HCEC 1CT (cell line): Measurements from ENCODE around the gene MYO1D.
"Not testable (repeated sequence)": the region's sequence is repeated elsewhere in the genome, so short reads cannot be mapped to it uniquely, and the experiment has no call there.

Source experiments
- DNase-seq: peaks from one replicate; pipeline ENCODE4 v3.0.0-alpha.2; 2017

MYO1D gene

GRCh38 chr17:32483451-32484019 is 393.4 kb downstream of the MYO1D start:
- peak; percentile 64 for DNase-seq

- no peak for DNase-seq
Measured at GRCh38 chr17:32482568-32483320, 394.2 kb downstream of the MYO1D start.

DNA sequence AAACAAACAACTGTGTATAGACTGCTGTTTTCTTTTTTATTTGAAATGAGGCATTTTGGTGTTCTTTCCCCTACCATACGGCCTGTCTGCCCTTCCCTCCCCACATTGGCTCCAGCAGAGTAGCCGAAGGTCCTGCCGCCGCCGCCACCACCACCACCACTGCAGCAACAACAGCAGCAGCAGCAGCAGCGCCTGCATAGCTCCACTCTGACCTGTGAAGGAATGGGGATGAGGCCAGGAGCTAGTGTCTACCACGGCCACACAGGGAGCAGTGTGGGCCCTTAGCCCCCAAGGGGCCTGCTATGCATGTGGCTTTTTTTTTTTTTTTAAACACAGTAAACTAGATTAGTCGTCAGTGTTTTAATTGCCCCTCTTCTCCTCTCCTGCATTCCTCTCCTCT is 395.7 kb downstream of the MYO1D start:
- DNase-seq, result no peak

- DNase-seq, result no peak
Measured at GRCh38 chr17:32479074-32479617, 397.8 kb downstream of the MYO1D start.

GRCh38 chr17:32477220-32477619 is 399.7 kb downstream of the MYO1D start:
- no peak for DNase-seq

DNA sequence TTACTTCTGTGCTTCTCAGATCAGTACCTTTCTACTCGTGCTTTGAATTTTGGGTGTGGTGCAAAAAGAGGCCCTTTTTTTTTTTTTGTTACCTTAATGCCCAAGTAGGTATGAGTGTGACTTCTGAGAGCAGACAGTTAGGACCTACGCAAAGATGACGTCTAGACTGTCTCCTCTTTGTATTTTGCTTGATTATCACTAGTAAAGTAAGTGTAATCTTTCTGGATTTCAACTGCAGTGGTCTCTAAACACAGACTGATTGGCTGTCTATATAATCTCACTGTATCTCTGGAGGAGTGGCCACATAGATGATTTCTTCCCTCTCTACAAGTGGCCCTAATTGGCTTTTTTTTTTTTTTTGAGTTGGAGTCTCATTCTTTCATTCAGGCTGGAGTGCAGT is 401.7 kb downstream of the MYO1D start:
- no peak for DNase-seq

DNA sequence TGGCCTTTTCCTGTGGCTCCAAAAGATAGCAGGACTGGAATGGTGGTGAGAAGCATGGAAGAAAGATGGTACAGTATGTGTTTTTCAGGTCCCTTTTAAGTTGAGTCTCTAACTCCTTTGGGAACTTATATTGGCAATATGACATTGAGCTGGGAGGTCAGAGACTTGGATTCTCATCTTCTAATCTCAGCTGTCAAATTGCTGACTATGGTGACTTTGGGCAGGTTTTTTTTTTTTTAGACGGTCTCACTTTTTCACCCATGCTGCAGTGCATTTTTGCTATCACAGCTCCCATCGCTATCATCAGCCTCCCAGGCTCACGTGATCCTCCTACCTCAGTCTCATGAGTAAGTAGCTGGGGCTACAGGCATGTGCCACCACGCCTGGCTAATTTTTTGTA is 405.3 kb downstream of the MYO1D start:
- DNase-seq, result no peak

DNA sequence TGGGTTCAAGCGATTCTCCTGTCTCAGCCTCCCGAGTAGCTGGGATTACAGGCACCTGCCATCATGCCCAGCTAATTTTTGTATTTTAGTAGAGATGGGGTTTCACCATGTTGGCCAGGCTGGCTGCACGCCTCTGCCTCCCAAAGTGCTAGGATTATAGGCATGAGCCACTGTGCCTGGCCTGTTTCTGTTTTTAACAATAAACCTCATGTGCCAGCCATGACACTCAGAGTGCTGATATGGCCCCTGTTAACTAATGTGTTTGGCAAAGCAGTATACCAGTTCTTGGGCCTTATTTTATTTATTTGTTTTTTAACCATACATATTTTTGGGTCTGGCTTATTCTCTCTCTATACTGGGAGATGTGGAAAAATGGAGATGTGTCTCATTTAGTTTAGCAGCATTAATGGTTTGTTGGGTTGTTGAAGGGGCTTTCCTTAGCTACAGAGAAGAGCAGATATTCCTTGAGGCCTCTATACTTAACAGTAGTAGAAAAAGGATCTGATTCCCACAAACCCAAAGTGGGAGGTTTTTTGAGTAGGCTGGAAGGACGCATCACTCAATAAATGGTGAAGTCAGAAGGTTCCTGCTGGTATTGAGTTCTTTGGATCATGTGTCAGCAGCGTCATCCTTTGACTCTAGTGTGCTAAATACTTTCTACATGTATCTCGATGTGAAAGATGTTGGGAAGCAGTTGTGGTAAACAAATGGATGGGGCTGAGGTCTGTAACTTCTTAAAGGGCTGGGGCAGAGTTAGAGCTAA is 406.3 kb downstream of the MYO1D start:
- DNase-seq, result no peak

- DNase-seq, result no peak
Measured at GRCh38 chr17:32467949-32468348, 409.0 kb downstream of the MYO1D start.

GRCh38 chr17:32464374-32464773 is 412.6 kb downstream of the MYO1D start:
- DNase-seq, result no peak

DNA sequence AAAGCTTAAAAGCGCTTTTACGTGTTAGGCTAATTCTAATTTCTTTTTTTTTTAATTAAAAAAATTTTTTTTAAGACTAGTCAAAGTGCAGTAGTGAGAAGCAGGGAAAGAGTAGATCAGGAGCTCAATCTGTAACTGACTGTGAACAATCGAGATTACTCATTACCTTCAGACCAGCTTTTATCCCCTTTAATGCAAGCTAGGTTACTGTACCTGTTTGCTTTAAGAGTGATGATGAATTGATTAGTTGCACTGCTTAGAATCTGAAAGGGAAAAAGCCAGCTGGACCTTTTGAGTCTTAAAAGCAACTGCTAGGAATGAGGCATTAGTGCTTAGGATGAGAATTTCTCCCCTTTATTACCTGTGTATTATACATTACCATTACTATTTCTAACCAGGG is 413.6 kb downstream of the MYO1D start:
- DNase-seq, result no peak

DNA sequence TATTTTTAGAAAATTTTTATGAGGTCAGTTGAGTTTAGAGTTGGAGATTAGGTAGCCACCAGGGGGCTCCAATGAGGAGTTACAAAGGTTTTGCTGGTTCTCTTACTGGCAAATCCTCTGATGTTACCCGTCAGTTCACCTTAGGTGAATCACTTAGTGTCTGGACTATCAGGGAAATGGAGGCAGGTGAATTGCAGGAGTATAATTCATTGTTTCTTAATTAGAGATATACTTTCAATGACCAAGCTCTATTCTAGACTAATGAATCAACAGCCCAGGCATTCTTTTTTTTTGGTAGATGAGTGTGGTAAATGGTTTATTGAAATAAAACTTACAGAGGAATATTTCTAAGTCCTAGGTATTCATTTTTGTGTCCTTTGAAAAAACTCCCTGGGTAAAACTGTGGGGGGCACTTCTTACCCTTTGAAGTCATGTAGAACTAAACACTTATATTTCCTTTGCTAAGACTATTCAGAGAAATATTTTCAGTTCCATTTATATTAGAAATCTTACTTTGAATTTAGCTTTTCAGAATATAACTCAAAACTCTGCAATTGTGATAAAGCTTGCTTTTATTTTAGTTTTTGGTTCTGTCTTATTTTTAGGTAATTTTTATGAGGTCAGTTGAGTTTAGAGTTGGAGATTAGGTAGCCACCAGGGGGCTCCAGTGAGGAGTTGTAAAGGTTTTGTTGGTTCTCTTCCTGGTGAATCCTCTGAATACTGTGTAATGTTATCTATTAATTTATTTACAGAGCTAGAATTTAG is 414.9 kb downstream of the MYO1D start:
- peak; percentile 50 for DNase-seq

DNA sequence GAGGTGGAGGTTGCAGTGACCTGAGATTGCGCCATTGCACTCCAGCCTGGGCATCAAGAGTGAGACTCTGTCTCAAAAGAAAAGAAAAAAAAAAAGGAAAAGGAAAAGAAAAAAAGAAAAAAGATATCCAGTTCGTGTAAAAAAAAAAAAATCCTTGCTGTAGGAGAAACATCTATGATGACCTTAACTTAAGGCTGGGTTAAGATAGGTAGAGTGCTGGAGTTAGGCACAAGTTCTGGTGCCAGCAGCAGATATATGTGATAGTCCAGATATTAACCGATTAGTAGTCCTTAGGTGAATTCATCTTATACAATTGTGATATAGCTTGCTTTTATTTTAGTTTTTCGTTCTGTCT is 415.4 kb downstream of the MYO1D start:
- DNase-seq, result no peak

GRCh38 chr17:32460054-32460453 is 416.9 kb downstream of the MYO1D start:
- DNase-seq, result no peak

DNA sequence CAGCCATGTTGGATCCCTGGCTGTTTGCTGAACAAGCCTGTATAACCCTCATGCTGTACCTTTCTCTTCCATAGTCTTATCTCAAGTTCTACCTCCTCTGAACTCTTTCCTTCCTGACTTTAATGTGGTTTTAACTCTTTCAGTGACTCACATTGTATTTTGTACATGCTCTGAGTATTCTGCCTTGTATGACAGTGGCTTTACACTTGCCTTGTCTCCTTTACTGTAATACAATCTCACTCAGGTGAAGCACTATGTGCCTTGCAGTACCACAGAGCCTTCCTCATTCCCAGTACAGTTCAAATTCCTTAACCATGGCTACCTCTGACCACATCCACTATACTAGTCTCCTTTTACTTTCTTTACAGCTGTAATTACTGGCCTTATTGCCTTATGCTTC is 418.6 kb downstream of the MYO1D start:
- no peak for DNase-seq

DNA sequence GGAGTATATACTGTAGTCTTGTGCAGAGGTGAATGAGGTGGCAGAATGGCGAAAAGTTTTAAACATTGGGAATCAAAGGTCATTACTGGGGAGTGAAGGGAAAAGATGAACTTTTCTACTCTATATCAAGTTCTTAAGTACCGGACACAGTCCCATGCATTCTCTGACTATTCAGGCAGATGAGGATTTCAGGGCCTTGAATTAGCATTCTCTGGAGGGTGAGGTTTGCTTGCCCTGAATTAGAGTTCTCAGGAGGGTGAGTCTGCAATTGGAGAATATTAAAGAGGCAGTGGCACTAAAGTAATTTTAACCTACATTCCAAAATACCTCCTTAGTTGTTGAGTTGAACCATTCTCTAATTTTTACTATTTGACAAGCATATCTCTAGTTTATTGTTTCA is 423.6 kb downstream of the MYO1D start:
- no peak for DNase-seq

DNA sequence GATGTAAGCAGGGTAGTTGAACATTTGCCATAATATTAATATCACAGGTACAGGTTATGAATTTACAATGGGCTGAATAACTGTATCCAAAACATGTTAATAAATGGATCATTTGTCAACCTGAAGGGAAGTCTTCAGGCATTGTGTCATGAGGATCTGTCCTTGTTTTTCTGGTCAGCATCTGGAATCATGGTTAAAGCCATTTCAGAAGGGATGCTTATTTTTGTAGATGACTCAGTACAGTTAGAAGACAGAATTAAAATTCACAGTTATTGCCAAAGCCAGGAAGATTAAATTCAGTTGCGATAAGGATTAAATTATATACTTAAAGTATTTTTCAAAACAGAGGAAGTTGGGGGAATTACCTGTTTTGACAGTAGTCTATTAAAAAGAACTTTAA is 424.6 kb downstream of the MYO1D start:
- no peak for DNase-seq

GRCh38 chr17:32451879-32452278 is 425.0 kb downstream of the MYO1D start:
- DNase-seq, result no peak

GRCh38 chr17:32450379-32450778 is 426.5 kb downstream of the MYO1D start:
- DNase-seq, result not testable (repeated sequence)

DNA sequence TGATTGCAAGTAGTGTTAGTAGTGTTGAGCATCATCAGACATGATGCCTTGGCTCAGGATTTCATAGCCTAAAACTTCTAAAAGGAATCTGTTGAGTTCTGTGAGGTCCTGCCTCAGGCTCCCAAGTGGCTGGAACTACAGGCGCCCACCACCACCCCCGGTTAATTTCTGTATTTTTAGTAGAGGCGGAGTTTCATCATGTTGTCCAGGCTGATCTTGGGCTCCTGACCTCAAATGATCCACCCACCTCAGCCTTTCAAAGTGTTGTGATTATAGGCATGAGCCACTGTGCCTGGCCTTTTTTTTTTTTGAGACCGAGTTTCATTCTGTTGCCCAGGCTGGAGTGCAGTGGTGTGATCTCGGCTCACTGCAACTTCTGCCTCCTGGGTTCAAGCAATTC is 427.0 kb downstream of the MYO1D start:
- no peak for DNase-seq

DNA sequence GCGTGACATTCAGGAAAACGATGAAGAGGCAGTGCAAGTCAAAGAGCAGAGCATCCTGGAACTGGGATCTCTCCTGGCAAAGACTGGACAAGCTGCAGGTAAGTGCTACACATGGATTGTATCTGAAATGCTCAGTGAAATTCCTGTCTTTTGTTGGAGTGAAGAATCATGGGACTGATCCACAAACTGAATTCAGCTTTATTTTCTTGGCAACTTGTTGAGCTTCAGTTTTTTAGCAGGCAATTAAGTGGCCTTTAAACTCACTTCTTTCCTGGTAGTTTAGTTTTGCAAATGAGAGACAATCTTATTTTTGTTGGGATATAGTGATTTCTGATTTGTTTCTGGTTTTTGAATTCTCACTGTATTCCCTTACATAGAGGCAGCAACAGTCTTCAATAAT is 430.0 kb downstream of the MYO1D start:
- DNase-seq, result no peak

DNA sequence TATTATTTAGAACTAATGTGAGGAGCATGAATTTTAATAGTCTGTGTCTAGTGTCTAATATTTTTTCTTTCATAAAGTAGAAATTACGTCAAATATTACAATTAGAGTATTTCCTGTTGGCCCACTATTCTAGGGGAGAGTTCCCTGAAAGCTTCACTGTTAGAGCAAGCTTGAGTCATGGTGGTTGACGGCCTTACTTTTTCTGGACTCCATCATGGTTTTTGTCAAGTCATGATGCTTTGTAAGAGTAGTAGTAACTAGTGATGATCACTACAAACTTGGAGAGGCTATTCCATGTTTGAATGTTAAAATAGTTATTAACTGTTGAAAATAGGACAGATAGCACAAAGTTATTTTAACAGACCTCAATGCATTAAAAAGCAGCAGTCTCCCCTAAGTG is 431.0 kb downstream of the MYO1D start:
- DNase-seq, result no peak

DNA sequence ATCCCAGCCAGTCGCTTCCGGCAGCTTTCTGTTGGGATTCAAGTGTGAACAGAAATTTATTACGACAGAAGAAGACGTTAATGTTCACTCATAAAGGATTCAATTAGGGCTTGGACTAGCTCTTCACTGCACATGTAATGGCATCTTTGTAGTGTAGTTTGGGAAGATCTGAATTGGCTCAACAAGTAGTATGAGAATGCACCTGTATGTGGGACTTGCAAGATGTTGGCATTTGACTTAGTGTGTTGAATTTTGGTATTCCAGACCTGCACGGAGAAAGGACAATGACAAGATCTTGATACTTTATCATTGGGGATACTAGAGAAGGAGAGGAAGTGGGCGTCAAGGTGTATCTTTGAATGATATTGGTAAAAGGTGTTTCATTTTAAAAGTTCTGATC is 431.4 kb downstream of the MYO1D start:
- DNase-seq, result no peak
